HG02763 (cell line): ENCODE measurements around the gene PTPRF.

Source experiments
- ATAC-seq: cut with Tn5 transposase; IDR thresholded peaks from one replicate; pipeline ENCODE4 v1.9.1; 2021; ENCODE audit warnings: mild to moderate bottlenecking, moderate library complexity; ENCODE audit not compliant: unreplicated experiment

PTPRF gene

GRCh38 chr1:43512133-43512532 is 18.6 kb upstream of the PTPRF start:
- ATAC-seq, result no peak

- no peak for ATAC-seq
These were observed 18.0 kb upstream of the PTPRF start for GRCh38 chr1:43512681-43513080.

GRCh38 chr1:43513471-43514173 is 17.1 kb upstream of the PTPRF start:
- ATAC-seq, result no peak

GRCh38 chr1:43518935-43519686 is 11.6 kb upstream of the PTPRF start:
- ATAC-seq, result no peak

GRCh38 chr1:43520100-43520778 is 10.4 kb upstream of the PTPRF start:
- no peak for ATAC-seq

GRCh38 chr1:43521078-43521477 is 9.6 kb upstream of the PTPRF start:
- ATAC-seq, result no peak

- ATAC-seq, result no peak
These were observed 8.9 kb upstream of the PTPRF start for GRCh38 chr1:43521756-43522155.

- ATAC-seq, result no peak
These were observed 8.3 kb upstream of the PTPRF start for GRCh38 chr1:43522431-43522775.

- ATAC-seq, result no peak
These were observed 7.8 kb upstream of the PTPRF start for GRCh38 chr1:43522776-43523480.

GRCh38 chr1:43524804-43525203 is 5.9 kb upstream of the PTPRF start:
- no peak for ATAC-seq

GRCh38 chr1:43526002-43526401 is 4.7 kb upstream of the PTPRF start:
- no peak for ATAC-seq

GRCh38 chr1:43527111-43527878 is 3.4 kb upstream of the PTPRF start:
- no peak for ATAC-seq

- ATAC-seq, result no peak
These were observed 1.4 kb upstream of the PTPRF start for GRCh38 chr1:43529206-43529731.

- ATAC-seq, result no peak
These were observed 623 bp downstream of the PTPRF start for GRCh38 chr1:43531107-43531905.

- ATAC-seq, result no peak
These were observed 1.4 kb downstream of the PTPRF start for GRCh38 chr1:43531906-43532584.

- ATAC-seq, result no peak
These were observed 2.0 kb downstream of the PTPRF start for GRCh38 chr1:43532716-43533115.

- ATAC-seq, result no peak
These were observed 2.9 kb downstream of the PTPRF start for GRCh38 chr1:43533584-43533983.

- no peak for ATAC-seq
These were observed 3.6 kb downstream of the PTPRF start for GRCh38 chr1:43534256-43534655.
